Measurements from ENCODE around the gene DNLZ.

DNA sequence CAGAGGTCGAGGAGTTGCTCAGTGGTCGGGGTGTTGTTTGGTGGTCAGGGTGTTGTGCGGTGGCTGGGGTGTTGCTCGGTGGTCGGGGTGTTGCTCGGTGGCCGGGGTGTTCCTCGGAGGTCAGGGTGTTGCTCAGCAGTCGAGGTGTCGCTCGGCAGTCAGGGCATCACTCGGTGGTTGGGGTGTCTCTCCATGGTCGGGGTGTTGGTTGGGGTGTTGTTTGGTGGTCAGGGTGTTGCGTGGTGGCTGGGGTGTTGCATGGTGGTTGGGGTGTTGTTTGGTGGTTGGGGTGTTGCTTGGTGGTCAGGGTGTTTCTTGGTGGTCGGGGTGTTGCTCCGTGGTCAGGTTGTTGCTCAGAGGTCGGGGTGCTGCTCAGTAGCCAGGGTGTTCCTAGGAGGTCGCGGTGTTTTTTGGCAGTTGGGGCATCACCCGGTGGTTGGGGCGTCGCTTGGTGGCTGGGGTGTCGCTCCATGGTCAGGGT is 47.2 kb downstream of the DNLZ start:
- TF ChIP-seq, protein P1, sequence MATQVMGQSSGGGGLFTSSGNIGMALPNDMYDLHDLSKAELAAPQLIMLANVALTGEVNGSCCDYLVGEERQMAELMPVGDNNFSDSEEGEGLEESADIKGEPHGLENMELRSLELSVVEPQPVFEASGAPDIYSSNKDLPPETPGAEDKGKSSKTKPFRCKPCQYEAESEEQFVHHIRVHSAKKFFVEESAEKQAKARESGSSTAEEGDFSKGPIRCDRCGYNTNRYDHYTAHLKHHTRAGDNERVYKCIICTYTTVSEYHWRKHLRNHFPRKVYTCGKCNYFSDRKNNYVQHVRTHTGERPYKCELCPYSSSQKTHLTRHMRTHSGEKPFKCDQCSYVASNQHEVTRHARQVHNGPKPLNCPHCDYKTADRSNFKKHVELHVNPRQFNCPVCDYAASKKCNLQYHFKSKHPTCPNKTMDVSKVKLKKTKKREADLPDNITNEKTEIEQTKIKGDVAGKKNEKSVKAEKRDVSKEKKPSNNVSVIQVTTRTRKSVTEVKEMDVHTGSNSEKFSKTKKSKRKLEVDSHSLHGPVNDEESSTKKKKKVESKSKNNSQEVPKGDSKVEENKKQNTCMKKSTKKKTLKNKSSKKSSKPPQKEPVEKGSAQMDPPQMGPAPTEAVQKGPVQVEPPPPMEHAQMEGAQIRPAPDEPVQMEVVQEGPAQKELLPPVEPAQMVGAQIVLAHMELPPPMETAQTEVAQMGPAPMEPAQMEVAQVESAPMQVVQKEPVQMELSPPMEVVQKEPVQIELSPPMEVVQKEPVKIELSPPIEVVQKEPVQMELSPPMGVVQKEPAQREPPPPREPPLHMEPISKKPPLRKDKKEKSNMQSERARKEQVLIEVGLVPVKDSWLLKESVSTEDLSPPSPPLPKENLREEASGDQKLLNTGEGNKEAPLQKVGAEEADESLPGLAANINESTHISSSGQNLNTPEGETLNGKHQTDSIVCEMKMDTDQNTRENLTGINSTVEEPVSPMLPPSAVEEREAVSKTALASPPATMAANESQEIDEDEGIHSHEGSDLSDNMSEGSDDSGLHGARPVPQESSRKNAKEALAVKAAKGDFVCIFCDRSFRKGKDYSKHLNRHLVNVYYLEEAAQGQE (IDR thresholded peaks at IDR 0.05; ENCODE audit: borderline replicate concordance): no peak
- TF ChIP-seq, protein P2, sequence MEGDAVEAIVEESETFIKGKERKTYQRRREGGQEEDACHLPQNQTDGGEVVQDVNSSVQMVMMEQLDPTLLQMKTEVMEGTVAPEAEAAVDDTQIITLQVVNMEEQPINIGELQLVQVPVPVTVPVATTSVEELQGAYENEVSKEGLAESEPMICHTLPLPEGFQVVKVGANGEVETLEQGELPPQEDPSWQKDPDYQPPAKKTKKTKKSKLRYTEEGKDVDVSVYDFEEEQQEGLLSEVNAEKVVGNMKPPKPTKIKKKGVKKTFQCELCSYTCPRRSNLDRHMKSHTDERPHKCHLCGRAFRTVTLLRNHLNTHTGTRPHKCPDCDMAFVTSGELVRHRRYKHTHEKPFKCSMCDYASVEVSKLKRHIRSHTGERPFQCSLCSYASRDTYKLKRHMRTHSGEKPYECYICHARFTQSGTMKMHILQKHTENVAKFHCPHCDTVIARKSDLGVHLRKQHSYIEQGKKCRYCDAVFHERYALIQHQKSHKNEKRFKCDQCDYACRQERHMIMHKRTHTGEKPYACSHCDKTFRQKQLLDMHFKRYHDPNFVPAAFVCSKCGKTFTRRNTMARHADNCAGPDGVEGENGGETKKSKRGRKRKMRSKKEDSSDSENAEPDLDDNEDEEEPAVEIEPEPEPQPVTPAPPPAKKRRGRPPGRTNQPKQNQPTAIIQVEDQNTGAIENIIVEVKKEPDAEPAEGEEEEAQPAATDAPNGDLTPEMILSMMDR (IDR thresholded peaks at IDR 0.05; ENCODE audit: poor library complexity, severe bottlenecking): no peak
- TF ChIP-seq POLR2AphosphoS5 (IDR thresholded peaks at IDR 0.05) (no peak), EP300 (conservative IDR thresholded peaks at IDR 0.05; ENCODE audit: poor library complexity, severe bottlenecking) (no peak), EZH2 (IDR thresholded peaks at IDR 0.05; ENCODE audit: borderline replicate concordance, insufficient read depth, low read length, poor library complexity, severe bottlenecking) (no peak), TAF1 (IDR thresholded peaks at IDR 0.05; ENCODE audit: low read depth) (no peak), MXI1 (conservative IDR thresholded peaks at IDR 0.05; ENCODE audit: poor library complexity, severe bottlenecking) (no peak), RAD21 (conservative IDR thresholded peaks at IDR 0.05) (no peak), SMC3 (conservative IDR thresholded peaks at IDR 0.05; ENCODE audit: poor library complexity) (no peak)

All from neural cell (in vitro differentiated cells).